Liver (tissue), 9 donors: ENCODE data around the gene TMEM63C. TPM values are rescaled to one million over a fixed set of nuclear protein-coding genes. Genes with fewer than 3 reads are reported as not detected.

Experiments used
- DNase-seq: peaks from one replicate; pipeline ENCODE4 v3.0.0-alpha.2; 2017; ENCODE audit warnings: low spot score
- H3K27ac ChIP-seq, 2 donors: one replicate each; pipeline ENCODE4 v1.7.0; 2013; ENCODE audit warnings: inconsistent platforms in 2 of 2, low read length in 2 of 2, control low read depth in 1 of 2, low read depth in 1 of 2, mild to moderate bottlenecking in 1 of 2
- H3K27me3 ChIP-seq, 4 donors: one replicate each; pipeline versions ENCODE4 v1.6.1 to v1.7.0; 2013; ENCODE audit warnings: low read length in 3 of 4, inconsistent platforms in 1 of 4, mild to moderate bottlenecking in 1 of 4, moderate library complexity in 1 of 4; ENCODE audit not compliant: control insufficient read depth in 4 of 4, insufficient read depth in 4 of 4
- H3K36me3 ChIP-seq, 4 donors: one replicate each; pipeline versions ENCODE4 v1.6.1 to v1.7.0; 2013; ENCODE audit warnings: low read length in 3 of 4, mild to moderate bottlenecking in 3 of 4, low read depth in 1 of 4, moderate library complexity in 1 of 4; ENCODE audit not compliant: control insufficient read depth in 4 of 4, insufficient read depth in 3 of 4
- H3K4me1 ChIP-seq, 4 donors: one replicate each; pipeline versions ENCODE4 v1.6.1 to v1.7.0; 2013; ENCODE audit warnings: low read length in 3 of 4, mild to moderate bottlenecking in 3 of 4, moderate library complexity in 1 of 4; ENCODE audit not compliant: control insufficient read depth in 4 of 4, insufficient read depth in 4 of 4
- H3K4me3 ChIP-seq, 3 donors: one replicate each; pipeline versions ENCODE4 v1.6.1 to v1.7.0; 2013; ENCODE audit warnings: low read length in 3 of 3, control low read depth in 1 of 3, low read depth in 1 of 3, mild to moderate bottlenecking in 1 of 3
- H3K9ac ChIP-seq, 2 donors: one replicate each; pipeline ENCODE4 v1.7.0; 2013; ENCODE audit warnings: low read length in 2 of 2, mild to moderate bottlenecking in 2 of 2, moderate library complexity in 2 of 2, control low read depth in 1 of 2, low read depth in 1 of 2
- H3K9me3 ChIP-seq, 4 donors: one replicate each; pipeline versions ENCODE4 v1.6.1 to v1.7.0; 2013; ENCODE audit warnings: low read length in 3 of 4; ENCODE audit not compliant: control insufficient read depth in 4 of 4
- EGR1 ChIP-seq, 2 donors: IDR thresholded peaks; 2 replicates each; pipeline ENCODE4 v1.6.1; 2016 to 2018; ENCODE audit warnings: antibody characterized with exemption in 2 of 2, low read depth in 2 of 2
- FOXA1 ChIP-seq: IDR thresholded peaks from 2 replicates; pipeline ENCODE4 v1.6.1; 2016; ENCODE audit warnings: antibody characterized with exemption
- FOXA2 ChIP-seq: IDR thresholded peaks from 2 replicates; pipeline ENCODE4 v1.6.1; 2016; ENCODE audit warnings: antibody characterized with exemption
- GABPA ChIP-seq, 2 donors: IDR thresholded peaks in 1 of 2; conservative IDR thresholded peaks in 1 of 2; 2 replicates each; pipeline ENCODE4 v1.6.1; 2016; ENCODE audit warnings: antibody characterized with exemption in 2 of 2, mild to moderate bottlenecking in 1 of 2, moderate library complexity in 1 of 2
- HNF4A ChIP-seq, 2 donors: conservative IDR thresholded peaks; 2 replicates each; pipeline ENCODE4 v1.6.1; 2016; ENCODE audit warnings: antibody characterized with exemption in 2 of 2, mild to moderate bottlenecking in 2 of 2
- HNF4G ChIP-seq: IDR thresholded peaks from 2 replicates; pipeline ENCODE4 v1.6.1; 2016; ENCODE audit warnings: antibody characterized with exemption
- JUND ChIP-seq, 2 donors: IDR thresholded peaks; 2 replicates each; pipeline ENCODE4 v1.6.1; 2016; ENCODE audit warnings: antibody characterized with exemption in 2 of 2
- NR2F2 ChIP-seq: IDR thresholded peaks from 2 replicates; pipeline ENCODE4 v1.6.1; 2016; ENCODE audit warnings: antibody characterized with exemption
- RAD21 ChIP-seq, 2 donors: IDR thresholded peaks; 2 replicates each; pipeline ENCODE4 v1.6.1; 2016; ENCODE audit warnings: antibody characterized with exemption in 2 of 2, mild to moderate bottlenecking in 2 of 2
- RXRA ChIP-seq, 2 donors: IDR thresholded peaks; 2 replicates each; pipeline ENCODE4 v1.6.1; 2017 to 2018; ENCODE audit warnings: antibody characterized with exemption in 2 of 2, mild to moderate bottlenecking in 1 of 2
- SP1 ChIP-seq: IDR thresholded peaks from 2 replicates; pipeline ENCODE4 v1.6.1; 2018; ENCODE audit warnings: antibody characterized with exemption, mild to moderate bottlenecking
- TAF1 ChIP-seq: conservative IDR thresholded peaks from 2 replicates; pipeline ENCODE4 v1.6.1; 2016; ENCODE audit warnings: antibody characterized with exemption, mild to moderate bottlenecking
- YY1 ChIP-seq: IDR thresholded peaks from 2 replicates; pipeline ENCODE4 v1.6.1; 2016; ENCODE audit warnings: antibody characterized with exemption, mild to moderate bottlenecking
- WGBS: extraction: QIAGEN DNeasy Blood & Tissue Kit; methylation state at CpG from one replicate; pipeline ENCODE4 v1.1.7; 2013; 5-methylcytosine and 5-hydroxymethylcytosine counted together
- polyA plus RNA-seq, 2 donors: library from polyadenylated mRNA; stranded (reverse) in 1 of 2; unstranded in 1 of 2; fragments of 200-250 nt in 1 of 2; fragments of >200 nt in 1 of 2; fragmentation: Nextera tagmentation in 1 of 2; extraction: Ambion mirVana in 1 of 2; gene quantifications; one replicate each; pipeline versions ENCODE4 v1.2.1 to v1.2.3, GENCODE V29; 2013 to 2015
- total RNA-seq, 2 donors: library from RNA; depleted of rRNA; stranded (reverse); fragments of >200 nt; gene quantifications; one replicate each; pipeline ENCODE4 v1.2.3, GENCODE V29; 2014
- TF ChIP-seq, protein P1 (sequence below): fragments of 150-350 bp; IDR thresholded peaks from 2 replicates; pipeline ENCODE4 v1.5.1; 2017; ENCODE audit warnings: improper control_type of control experiment, low read depth, low read length; ENCODE audit not compliant: missing input control
- TF ChIP-seq, protein P2 (sequence below): IDR thresholded peaks from 2 replicates; pipeline ENCODE4 v1.6.1; 2016; ENCODE audit warnings: antibody characterized with exemption
- TF ChIP-seq, protein P3 (sequence below): IDR thresholded peaks from 2 replicates; pipeline ENCODE4 v1.6.1; 2016; ENCODE audit warnings: antibody characterized with exemption, mild to moderate bottlenecking
- TF ChIP-seq, protein P4 (sequence below): IDR thresholded peaks from 2 replicates; pipeline ENCODE4 v1.6.1; 2016; ENCODE audit warnings: antibody characterized with exemption
- TF ChIP-seq, protein P5 (sequence below): IDR thresholded peaks from 2 replicates; pipeline ENCODE4 v1.6.1; 2016; ENCODE audit warnings: antibody characterized with exemption
- donor health status: healthy.
- donor health status: healthy.
- donor health status: healthy.
- donor health status: healthy.
- donor health status: healthy.

The TMEM63C gene
- total and polyA plus RNA-seq, 4 donors, result 0.13 to 1.6 (median 0.25) TPM; not detected in 1

DNA sequence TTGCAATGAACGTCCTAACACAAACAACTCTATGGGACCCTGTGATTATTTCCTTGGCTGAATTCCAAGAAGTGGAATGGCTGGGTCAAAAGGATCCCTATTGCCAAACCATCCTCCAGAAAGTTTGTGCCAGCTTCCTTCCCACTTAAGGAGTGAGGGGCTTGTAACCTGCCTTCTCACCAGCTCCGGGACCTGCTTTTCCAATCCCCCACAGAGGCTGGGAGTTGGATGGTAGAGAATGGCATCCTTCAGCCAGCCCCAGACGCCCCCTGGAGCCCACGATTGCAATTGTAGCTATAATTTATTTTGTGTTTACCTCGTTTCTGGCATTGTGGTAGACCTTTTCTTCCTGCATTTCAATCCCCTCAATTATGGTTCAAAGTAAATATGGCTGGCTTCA, 30.4 kb upstream of the TMEM63C start:
- Histone ChIP-seq H3K4me3 (no peak overlapping the region), H3K27ac (no peak overlapping the region), H3K9ac (no peak overlapping the region), H3K36me3 (no peaks in the 10 kb centered on the region), H3K9me3 (no peaks in the 10 kb centered on the region), H3K27me3 (peaks cover 0 to 4% (median 3%) of the 10 kb centered on the region in 4 donors), H3K4me1 (no peaks in the 10 kb centered on the region)
- TF ChIP-seq RAD21 (IDR thresholded peaks at IDR 0.05), result peak; percentile 54 to 62
- TF ChIP-seq, protein P1, sequence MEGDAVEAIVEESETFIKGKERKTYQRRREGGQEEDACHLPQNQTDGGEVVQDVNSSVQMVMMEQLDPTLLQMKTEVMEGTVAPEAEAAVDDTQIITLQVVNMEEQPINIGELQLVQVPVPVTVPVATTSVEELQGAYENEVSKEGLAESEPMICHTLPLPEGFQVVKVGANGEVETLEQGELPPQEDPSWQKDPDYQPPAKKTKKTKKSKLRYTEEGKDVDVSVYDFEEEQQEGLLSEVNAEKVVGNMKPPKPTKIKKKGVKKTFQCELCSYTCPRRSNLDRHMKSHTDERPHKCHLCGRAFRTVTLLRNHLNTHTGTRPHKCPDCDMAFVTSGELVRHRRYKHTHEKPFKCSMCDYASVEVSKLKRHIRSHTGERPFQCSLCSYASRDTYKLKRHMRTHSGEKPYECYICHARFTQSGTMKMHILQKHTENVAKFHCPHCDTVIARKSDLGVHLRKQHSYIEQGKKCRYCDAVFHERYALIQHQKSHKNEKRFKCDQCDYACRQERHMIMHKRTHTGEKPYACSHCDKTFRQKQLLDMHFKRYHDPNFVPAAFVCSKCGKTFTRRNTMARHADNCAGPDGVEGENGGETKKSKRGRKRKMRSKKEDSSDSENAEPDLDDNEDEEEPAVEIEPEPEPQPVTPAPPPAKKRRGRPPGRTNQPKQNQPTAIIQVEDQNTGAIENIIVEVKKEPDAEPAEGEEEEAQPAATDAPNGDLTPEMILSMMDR, result peak; percentile 43
- TF ChIP-seq NR2F2, result no peak
- WGBS, result 6% methylated on average over 5 of the region's 5 CpGs
- DNase-seq, result no peak

DNA sequence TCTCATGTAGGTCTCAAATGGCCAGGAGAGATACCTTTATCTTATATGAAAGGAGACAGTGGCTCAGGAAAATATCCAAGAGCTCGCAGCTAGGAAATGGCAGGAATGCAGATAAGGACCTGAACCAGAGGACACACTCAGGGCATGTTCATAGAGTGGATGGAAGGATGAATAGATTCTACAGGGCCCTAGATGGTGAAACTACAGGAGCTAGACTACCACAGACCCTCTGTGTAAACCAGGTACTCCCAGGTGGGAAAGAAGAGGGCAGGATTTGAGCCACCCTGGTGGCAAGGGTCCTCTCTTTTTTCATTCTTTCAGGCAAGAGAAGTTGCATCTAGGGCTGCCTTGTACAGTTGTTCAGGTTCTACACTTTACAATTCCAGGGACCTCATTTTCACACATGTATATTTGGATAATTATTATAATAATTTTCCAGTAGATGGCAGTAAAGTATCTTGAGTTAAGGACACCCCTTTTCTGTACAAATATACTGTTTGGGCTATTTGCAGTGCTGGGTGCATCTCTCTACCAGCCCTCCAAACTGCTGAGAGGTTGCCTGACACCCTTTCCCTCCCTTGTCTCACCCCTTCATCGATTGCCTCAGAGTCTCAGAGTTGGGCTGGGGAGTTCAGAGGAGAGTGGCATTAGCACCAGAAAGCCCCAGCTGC, 29.5 kb upstream of the TMEM63C start:
- no peak for DNase-seq
- 32% methylated on average over 2 of the region's 2 CpGs for WGBS
- H3K36me3 ChIP-seq, result no peaks in the 10 kb centered on the region
- TF ChIP-seq RAD21 (IDR thresholded peaks at IDR 0.05) (peak; percentile 57 to 63), GABPA (IDR thresholded peaks at IDR 0.05 in 1 of 2, conservative IDR thresholded peaks at IDR 0.05 in 1 of 2) (no peak)
- no peaks in the 10 kb centered on the region for H3K4me1 ChIP-seq
- no peak overlapping the region for H3K9ac ChIP-seq
- H3K27ac ChIP-seq, result no peak overlapping the region
- no peaks in the 10 kb centered on the region for H3K9me3 ChIP-seq
- peaks cover 0 to 4% (median 3%) of the 10 kb centered on the region in 4 donors for H3K27me3 ChIP-seq
- no peak overlapping the region for H3K4me3 ChIP-seq

DNA sequence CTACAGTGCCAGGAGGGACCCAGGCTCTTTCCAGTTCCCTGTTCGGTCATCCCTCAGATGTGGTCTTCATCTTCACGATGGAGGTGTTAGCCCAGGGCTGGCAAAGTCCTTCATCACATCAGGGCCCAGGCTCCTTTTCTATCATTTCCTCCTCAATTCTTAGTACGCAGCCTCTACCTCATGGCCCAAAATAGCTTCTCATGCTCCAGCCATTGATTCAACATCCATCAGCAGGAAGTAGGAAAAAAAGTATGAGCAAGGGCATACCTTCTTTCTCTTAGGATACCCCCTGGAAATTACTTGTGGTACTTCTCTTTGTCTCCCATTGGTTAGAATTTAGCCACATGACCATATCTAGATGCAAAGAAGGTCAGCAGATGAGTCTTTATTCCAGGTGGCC, 27.8 kb upstream of the TMEM63C start:
- Histone ChIP-seq H3K4me1 (no peaks in the 10 kb centered on the region), H3K9ac (no peak overlapping the region), H3K9me3 (no peaks in the 10 kb centered on the region), H3K36me3 (no peaks in the 10 kb centered on the region), H3K27ac (no peak overlapping the region), H3K4me3 (no peak overlapping the region), H3K27me3 (peaks cover 0 to 5% (median 4%) of the 10 kb centered on the region in 4 donors)
- TF ChIP-seq YY1, result no peak
- no peak for TF ChIP-seq JUND (IDR thresholded peaks at IDR 0.05)
- TF ChIP-seq, protein P2, sequence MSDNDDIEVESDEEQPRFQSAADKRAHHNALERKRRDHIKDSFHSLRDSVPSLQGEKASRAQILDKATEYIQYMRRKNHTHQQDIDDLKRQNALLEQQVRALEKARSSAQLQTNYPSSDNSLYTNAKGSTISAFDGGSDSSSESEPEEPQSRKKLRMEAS, result no peak
- TF ChIP-seq TAF1, result no peak
- TF ChIP-seq, protein P3, sequence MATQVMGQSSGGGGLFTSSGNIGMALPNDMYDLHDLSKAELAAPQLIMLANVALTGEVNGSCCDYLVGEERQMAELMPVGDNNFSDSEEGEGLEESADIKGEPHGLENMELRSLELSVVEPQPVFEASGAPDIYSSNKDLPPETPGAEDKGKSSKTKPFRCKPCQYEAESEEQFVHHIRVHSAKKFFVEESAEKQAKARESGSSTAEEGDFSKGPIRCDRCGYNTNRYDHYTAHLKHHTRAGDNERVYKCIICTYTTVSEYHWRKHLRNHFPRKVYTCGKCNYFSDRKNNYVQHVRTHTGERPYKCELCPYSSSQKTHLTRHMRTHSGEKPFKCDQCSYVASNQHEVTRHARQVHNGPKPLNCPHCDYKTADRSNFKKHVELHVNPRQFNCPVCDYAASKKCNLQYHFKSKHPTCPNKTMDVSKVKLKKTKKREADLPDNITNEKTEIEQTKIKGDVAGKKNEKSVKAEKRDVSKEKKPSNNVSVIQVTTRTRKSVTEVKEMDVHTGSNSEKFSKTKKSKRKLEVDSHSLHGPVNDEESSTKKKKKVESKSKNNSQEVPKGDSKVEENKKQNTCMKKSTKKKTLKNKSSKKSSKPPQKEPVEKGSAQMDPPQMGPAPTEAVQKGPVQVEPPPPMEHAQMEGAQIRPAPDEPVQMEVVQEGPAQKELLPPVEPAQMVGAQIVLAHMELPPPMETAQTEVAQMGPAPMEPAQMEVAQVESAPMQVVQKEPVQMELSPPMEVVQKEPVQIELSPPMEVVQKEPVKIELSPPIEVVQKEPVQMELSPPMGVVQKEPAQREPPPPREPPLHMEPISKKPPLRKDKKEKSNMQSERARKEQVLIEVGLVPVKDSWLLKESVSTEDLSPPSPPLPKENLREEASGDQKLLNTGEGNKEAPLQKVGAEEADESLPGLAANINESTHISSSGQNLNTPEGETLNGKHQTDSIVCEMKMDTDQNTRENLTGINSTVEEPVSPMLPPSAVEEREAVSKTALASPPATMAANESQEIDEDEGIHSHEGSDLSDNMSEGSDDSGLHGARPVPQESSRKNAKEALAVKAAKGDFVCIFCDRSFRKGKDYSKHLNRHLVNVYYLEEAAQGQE, result no peak
- no peak for TF ChIP-seq RAD21 (IDR thresholded peaks at IDR 0.05)
- TF ChIP-seq GABPA (IDR thresholded peaks at IDR 0.05 in 1 of 2, conservative IDR thresholded peaks at IDR 0.05 in 1 of 2), result no peak
- TF ChIP-seq HNF4G, result no peak
- TF ChIP-seq, protein P1, result no peak
- TF ChIP-seq, protein P4, sequence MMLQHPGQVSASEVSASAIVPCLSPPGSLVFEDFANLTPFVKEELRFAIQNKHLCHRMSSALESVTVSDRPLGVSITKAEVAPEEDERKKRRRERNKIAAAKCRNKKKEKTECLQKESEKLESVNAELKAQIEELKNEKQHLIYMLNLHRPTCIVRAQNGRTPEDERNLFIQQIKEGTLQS, result no peak
- TF ChIP-seq, protein P5, sequence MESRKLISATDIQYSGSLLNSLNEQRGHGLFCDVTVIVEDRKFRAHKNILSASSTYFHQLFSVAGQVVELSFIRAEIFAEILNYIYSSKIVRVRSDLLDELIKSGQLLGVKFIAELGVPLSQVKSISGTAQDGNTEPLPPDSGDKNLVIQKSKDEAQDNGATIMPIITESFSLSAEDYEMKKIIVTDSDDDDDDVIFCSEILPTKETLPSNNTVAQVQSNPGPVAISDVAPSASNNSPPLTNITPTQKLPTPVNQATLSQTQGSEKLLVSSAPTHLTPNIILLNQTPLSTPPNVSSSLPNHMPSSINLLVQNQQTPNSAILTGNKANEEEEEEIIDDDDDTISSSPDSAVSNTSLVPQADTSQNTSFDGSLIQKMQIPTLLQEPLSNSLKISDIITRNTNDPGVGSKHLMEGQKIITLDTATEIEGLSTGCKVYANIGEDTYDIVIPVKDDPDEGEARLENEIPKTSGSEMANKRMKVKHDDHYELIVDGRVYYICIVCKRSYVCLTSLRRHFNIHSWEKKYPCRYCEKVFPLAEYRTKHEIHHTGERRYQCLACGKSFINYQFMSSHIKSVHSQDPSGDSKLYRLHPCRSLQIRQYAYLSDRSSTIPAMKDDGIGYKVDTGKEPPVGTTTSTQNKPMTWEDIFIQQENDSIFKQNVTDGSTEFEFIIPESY, result no peak
- TF ChIP-seq FOXA2, result no peak
- no peak for TF ChIP-seq SP1
- no peak for TF ChIP-seq NR2F2
- TF ChIP-seq RXRA (IDR thresholded peaks at IDR 0.05), result no peak
- TF ChIP-seq EGR1 (IDR thresholded peaks at IDR 0.05; ENCODE audit: low read depth in 2 of 2), result no peak
- TF ChIP-seq HNF4A (conservative IDR thresholded peaks at IDR 0.05), result no peak
- TF ChIP-seq FOXA1, result no peak
- WGBS, result 94% methylated on average over 3 of the region's 3 CpGs
- DNase-seq, result no peak
